Stimulated activated CD4-positive, alpha-beta T cell treated with anti-CD3 and anti-CD28 coated beads, TNF-alpha, amount 100 ng/mL, for 4 hours (primary cell): ENCODE measurements around the gene KATNIP.

Experiments
- DNase-seq, 3 experiments: peaks; one replicate each; pipeline ENCODE4 v3.0.0-alpha.2; 2020; ENCODE audit warnings: low read depth in 3 of 3

KATNIP gene

DNA sequence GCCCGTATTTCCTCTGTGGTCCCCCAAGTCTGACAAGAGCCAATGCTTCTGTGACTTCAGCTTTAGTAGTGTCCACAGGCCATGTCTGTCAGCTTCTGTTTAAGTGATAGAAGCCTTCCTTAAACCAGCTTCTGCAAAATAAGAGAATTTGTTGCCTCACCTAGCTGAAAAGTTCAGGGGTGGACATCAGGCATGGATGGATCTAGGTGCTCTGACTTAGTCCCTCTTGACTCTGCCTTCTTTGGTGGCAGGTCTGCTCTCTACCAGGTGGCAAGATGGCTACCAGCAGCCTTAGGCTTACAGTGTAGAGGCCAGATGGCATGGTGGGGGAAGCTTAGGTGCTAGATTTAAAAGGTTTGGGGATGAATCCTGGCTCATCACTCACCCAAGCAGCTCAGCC, 33.7 kb downstream of the KATNIP start:
- no peak for DNase-seq

DNA sequence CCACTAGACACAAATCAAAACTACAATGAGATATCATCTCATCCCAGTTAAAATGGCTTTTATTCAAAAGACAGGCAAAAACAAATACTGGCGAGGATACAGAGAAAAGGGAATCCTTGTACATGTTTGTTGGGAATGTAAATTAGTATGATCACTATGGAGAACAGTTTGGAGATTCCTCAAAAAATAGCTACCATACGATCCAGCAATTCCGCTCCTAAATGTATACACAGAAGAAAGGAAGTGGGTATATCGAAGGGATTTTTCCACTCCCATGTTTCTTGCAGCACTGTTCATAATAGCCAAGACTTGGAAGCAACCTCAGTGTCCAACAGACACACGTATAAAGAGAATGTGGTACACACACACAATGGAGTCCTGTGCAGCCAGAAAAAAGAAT, 35.3 kb downstream of the KATNIP start:
- no peak for DNase-seq

DNA sequence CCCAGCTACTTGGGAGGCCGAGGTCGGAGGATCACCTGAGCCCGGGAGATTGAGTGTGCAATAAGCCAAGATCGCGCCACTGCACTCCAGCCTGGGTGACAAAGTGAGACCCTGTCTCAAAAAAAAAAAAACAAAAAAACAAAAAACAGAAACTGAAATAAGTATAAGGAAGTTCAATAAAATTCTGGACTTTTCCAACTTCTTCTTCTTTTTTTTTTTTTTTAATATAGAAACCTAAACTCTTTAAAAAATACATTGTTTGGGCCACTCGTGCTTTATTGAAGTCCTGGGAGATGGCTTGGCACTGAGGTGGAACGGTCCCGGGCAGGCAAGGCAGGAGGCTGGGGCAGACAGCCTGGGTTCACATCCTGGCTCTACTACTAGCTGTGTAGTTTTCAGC, 36.8 kb downstream of the KATNIP start:
- DNase-seq = no peak

DNA sequence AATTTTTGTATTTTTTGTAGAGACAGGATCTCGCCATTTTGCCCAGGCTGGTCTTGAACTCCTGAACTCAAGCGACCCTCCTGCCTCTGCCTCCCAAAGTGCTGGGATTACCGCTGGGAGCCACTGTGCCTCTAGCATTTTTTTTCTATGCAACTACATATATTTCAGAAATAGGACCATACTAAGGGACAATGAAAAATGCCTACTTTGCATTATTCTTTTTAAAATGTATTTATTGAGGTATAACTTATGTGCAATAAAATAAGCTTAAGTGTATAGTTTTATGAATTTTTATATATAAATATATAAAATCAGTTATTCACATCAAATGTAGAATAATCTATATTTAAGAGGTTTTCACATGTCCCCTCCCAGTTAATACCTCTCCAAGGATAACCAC, 38.1 kb downstream of the KATNIP start:
- no peak for DNase-seq

DNA sequence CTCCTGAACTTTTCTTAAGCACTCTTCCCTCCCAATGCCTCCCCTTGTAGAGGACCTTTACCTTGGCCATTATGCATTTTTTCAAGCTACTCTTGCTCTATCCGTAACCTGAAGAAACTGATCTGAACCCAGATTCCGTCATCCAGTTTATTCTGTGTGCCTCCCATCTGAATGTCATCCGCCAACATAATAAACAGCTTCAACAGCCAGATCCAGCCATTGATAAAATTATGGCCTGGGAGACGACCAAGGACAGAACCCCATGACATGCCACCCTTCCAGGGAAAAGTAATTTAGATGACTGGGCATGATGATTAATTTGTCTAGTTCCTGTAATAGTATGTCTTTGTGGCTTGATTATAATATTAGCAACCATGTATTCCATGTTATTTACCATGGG, 41.9 kb downstream of the KATNIP start:
- no peak for DNase-seq

DNA sequence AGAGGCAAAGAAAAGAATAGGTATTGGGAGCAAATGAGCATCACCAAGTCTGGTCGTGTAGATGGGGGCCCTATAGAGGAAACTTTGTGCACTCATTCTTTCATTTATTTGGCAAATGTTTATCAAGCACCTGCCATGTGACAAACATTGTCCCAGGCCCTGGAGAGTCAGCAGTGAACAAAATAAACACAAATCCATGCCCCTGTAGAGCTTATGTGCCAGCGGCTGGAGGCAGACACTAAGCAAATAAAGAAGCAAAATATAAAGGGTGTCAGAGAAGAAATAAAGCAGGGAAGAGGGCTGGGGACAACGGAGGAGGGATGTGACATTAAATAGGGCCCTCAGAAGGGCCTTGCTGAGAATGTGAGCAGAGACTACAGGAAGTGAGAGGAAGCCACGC, 45.5 kb downstream of the KATNIP start:
- no peak for DNase-seq

DNA sequence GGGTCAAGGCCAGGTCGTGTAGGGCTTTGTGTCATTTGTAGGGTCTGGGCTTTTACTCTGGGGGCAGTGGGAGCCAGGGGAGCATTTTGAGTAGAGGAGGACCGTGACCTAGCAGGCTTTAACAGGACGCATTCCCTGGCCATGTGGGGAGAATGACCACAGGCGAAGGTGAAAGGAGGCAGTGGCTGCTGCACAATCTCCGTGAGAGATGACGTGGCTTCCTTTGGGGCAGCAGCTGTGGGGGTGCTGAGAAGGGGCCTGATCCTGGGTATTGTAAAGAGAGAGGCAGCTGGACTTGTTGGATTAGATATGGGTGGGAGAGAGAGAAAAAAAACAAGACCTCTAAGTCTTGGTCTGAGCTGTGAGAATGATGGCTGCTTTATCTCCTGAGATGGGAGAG, 46.0 kb downstream of the KATNIP start:
- DNase-seq = no peak

DNA sequence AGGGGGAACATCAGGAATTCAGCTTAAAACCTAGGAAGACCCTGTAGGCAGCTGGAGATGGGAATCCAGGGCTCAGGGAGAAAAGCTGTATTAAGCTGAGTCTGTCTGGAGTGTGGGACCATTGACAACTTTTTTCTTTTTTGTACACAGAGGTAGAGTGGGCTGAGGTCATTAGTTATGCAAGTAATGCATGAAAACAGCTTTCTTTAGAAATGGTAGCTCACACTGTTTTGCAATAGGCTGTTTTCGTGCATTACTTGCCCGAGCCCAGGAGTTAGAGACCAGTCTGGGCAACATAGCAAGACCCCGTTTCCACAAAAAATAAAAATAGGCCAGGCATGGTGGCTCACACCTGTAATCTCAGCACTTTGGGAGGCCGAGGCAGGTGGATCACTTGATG, 46.5 kb downstream of the KATNIP start:
- DNase-seq = no peak

DNA sequence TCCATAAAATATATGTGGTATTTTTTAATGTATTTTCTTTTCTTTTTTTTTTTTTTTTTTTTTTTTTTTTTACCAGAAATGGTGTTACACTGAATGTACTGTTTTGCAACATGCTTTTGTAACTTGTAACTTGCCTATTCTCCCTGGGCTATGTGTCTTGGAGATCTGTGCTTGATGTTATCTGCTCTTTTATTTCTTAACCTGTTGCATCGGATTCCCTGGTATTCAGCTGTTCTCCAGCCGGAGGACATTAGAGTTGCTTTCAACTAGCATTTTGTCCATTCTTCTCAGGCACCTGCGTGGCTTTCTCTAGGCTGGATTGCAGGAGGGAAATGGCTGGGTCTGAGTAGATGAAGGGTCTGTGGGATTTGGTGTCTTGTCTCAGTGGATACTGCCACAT, 47.4 kb downstream of the KATNIP start:
- no peak for DNase-seq

DNA sequence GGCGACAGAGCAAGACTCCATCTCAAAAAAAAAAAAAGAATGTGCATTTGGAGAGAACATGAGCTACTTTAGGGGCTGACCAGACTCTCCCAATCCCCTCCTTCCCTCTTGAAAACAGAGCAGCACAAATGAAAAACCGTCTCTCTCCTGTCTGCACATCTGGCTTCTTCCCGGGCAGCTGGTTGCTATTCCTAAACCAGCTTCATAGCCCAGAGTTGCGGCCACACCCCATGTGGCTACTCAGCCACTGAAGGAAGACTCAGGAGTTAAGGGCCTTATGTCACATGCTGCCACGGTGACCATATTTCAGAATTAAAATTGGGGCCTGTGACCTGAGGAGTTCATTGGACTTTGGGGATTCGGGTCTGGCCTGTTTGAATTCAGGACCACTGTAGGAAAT, 48.3 kb downstream of the KATNIP start:
- DNase-seq = no peak

DNA sequence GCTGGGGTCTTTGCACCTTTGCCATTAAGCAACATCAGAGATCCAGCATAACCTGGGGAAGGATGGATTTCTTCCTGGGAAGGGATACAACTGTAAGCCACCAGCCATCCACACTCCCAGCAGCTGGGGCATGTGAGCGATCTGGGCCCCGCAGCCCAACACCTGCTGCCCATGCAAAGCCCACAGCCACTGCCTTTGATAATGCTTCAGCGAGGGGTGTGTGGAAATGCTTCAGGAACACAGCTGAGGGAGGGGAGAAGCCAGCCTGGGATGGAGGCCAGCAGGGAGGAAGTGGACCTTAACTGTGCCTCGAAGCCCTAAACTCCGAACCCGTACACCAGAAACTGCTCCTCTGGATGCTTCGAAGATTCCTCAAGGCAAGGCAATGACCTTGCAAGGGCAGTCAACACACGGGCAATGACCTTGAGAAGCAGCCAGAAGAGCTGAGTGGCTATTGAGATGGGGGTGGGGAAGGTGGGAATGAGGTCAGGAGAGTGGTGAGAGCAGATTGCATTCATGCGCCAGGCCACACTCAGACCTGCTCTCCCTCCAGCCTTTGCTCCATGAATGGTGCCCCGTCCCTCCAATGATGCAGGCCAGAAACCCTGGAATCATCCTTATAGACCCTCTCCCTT, 49.1 kb downstream of the KATNIP start:
- no peak for DNase-seq

DNA sequence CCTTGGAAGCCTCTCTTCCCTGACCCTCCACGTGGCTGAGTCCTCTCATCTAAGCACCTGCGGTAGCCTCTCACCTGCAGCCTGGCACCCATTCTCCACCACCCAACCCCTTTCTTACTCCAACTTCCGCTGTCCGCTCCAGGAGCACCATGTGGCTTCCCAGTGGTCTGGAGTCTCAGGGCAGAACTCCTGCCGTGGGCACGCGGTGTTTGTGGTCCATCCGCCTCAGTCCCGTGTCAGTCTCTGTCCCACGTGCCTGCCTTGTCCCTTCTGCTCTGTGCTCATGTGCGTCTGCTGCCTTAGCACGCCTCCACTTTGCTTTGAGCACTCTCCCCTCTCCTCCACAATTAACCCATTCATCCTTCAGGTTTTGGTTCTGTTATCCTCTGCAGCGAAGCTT, 49.7 kb downstream of the KATNIP start:
- DNase-seq = no peak
